ENCODE data around the gene NCOA3. TPM values are rescaled to one million over a fixed set of nuclear protein-coding genes. Genes with fewer than 3 reads are reported as not detected.

Gene NCOA3
- polyA plus RNA-seq, 3 donors = 13.5 to 21.8 (median 21.3) TPM

DNA sequence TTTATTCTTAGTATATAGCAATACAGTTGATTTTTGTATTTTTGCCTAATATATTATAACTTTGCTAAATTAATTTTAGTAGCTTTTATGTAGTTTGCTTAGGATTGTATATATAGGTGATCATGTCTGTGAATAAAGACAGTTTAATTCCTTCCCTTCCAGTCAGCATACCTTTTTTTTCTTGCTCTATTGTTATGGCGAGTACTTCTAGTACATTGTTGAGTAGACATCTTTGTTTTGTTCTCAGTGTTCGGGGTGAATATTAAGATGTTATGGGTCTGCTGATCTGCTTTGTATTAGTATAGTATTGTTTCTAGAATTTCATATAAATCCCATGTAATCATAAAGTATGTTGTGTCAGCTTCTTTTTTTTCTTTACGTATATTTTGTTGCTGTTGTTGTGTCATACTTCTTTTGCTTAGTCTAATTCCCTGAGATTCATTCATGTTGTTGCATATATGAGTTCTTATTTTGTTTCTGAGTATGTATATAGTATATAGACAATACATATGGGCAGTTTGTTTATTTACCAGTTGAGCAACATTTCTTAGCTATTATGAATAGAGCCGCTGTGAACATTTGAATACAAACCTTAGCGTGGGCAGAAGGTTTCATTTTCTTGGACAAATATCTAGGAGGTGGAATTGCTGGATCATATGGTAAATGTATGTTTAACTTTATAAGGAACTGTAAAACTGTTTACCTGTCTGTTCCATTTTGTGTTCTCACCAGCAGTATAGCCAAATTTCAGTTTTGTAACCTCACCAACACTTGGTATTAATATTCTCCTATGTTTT, 25.5 kb downstream of the NCOA3 start:
- peaks cover 83% of the 10 kb centered on the region for H3K79me2 ChIP-seq (ENCODE audit: insufficient read depth, low read length)
- TF ChIP-seq, protein P1, sequence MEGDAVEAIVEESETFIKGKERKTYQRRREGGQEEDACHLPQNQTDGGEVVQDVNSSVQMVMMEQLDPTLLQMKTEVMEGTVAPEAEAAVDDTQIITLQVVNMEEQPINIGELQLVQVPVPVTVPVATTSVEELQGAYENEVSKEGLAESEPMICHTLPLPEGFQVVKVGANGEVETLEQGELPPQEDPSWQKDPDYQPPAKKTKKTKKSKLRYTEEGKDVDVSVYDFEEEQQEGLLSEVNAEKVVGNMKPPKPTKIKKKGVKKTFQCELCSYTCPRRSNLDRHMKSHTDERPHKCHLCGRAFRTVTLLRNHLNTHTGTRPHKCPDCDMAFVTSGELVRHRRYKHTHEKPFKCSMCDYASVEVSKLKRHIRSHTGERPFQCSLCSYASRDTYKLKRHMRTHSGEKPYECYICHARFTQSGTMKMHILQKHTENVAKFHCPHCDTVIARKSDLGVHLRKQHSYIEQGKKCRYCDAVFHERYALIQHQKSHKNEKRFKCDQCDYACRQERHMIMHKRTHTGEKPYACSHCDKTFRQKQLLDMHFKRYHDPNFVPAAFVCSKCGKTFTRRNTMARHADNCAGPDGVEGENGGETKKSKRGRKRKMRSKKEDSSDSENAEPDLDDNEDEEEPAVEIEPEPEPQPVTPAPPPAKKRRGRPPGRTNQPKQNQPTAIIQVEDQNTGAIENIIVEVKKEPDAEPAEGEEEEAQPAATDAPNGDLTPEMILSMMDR (IDR thresholded peaks at IDR 0.05) = no peak
- no peak overlapping the region for H2AFZ ChIP-seq (ENCODE audit: insufficient read depth, low read depth, low read length, poor library complexity, severe bottlenecking)
- H3K27ac ChIP-seq (ENCODE audit: low read depth in 1 of 2, low read length in 2 of 2) = no peak overlapping the region
- no peak overlapping the region for H3K4me2 ChIP-seq (replicated peaks; ENCODE audit: extremely low read depth, low read length, poor library complexity, severe bottlenecking)
- peaks cover 5 to 19% (median 12%) of the 10 kb centered on the region in 7 donors for H3K9me3 Mint-ChIP-seq
- no peak overlapping the region for H3K9ac ChIP-seq (ENCODE audit: insufficient read depth, low read length, poor library complexity, severe bottlenecking)
- peaks cover 12 to 17% of the 10 kb centered on the region in 2 donors for H3K36me3 Mint-ChIP-seq
- DNase-seq = no peak
- no peak overlapping the region for H3K4me3 Mint-ChIP-seq
- no peaks in the 10 kb centered on the region for H3K27me3 ChIP-seq (ENCODE audit: control insufficient read depth in 2 of 2, insufficient read depth in 2 of 2, low read length in 2 of 2)
- no peaks in the 10 kb centered on the region for H3K36me3 ChIP-seq (replicated peaks in 1 of 2; ENCODE audit: control insufficient read depth in 1 of 2, insufficient read depth in 2 of 2, low read length in 2 of 2)
- H3K4me1 Mint-ChIP-seq = peaks cover 39% of the 10 kb centered on the region
- H3K27me3 Mint-ChIP-seq (ENCODE audit: low read depth in 3 of 3) = no peaks in the 10 kb centered on the region
- intact Hi-C loops (cut with micrococcal nuclease) = no loop called here
- H4K20me1 ChIP-seq (ENCODE audit: insufficient read depth, low read length) = peaks cover 83% of the 10 kb centered on the region
- H3K4me1 ChIP-seq (ENCODE audit: control insufficient read depth in 1 of 2, insufficient read depth in 2 of 2, low read length in 2 of 2) = peaks cover 26 to 36% of the 10 kb centered on the region in 2 donors
- peaks cover 0 to 13% of the 10 kb centered on the region in 2 donors for H3K9me3 ChIP-seq (replicated peaks in 1 of 2; ENCODE audit: control insufficient read depth in 1 of 2, insufficient read depth in 1 of 2, low read length in 2 of 2)
- peak overlapping the region in 1 of 7 donors; percentile 57 for H3K27ac Mint-ChIP-seq
- H3K4me3 ChIP-seq (replicated peaks in 1 of 3; ENCODE audit: low read depth in 2 of 3, low read length in 3 of 3) = no peak overlapping the region
- 100% methylated on average over 1 of the region's 5 CpGs for WGBS (ENCODE audit: insufficient coverage)

DNA sequence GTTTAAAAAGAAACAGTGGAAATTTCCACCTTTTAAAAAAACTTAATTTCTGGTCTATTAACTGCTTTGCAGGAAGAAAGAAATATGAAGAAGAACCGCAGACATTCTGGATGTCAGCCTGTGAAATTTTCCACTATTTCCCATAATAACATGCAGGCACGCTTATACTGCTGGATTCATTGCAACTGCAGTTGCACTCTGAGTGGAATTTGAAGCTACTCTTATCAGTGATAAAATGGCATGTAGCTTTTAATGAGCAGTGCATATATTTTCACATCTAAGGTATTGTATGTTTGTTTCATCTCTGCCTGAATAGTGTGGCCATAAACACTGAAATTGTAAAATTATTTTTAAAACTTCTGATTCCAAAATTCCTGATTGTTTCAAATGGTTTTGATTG, 28.2 kb downstream of the NCOA3 start:
- WGBS (ENCODE audit: insufficient coverage) = no CpG with 5 or more reads among the region's 2 CpGs
- peaks cover 83% of the 10 kb centered on the region for H3K79me2 ChIP-seq (ENCODE audit: insufficient read depth, low read length)
- DNase-seq = no peak
- H3K4me2 ChIP-seq (replicated peaks; ENCODE audit: extremely low read depth, low read length, poor library complexity, severe bottlenecking) = no peak overlapping the region
- H4K20me1 ChIP-seq (ENCODE audit: insufficient read depth, low read length) = peaks cover 84% of the 10 kb centered on the region
- intact Hi-C loops (cut with micrococcal nuclease) = no loop called here
- no peak overlapping the region for H3K4me3 ChIP-seq (replicated peaks in 1 of 3; ENCODE audit: low read depth in 2 of 3, low read length in 3 of 3)
- no peak overlapping the region for H3K27ac ChIP-seq (ENCODE audit: low read depth in 1 of 2, low read length in 2 of 2)
- no peaks in the 10 kb centered on the region for H3K27me3 ChIP-seq (ENCODE audit: control insufficient read depth in 2 of 2, insufficient read depth in 2 of 2, low read length in 2 of 2)
- Mint-ChIP-seq H3K4me1 (peaks cover 28% of the 10 kb centered on the region), H3K36me3 (peaks cover 10 to 12% of the 10 kb centered on the region in 2 donors), H3K27me3 (ENCODE audit: low read depth in 3 of 3) (no peaks in the 10 kb centered on the region), H3K27ac (no peak overlapping the region), H3K9me3 (peaks cover 5 to 15% (median 11%) of the 10 kb centered on the region in 7 donors), H3K4me3 (no peak overlapping the region)
- H3K9ac ChIP-seq (ENCODE audit: insufficient read depth, low read length, poor library complexity, severe bottlenecking) = no peak overlapping the region
- no peak overlapping the region for H2AFZ ChIP-seq (ENCODE audit: insufficient read depth, low read depth, low read length, poor library complexity, severe bottlenecking)
- TF ChIP-seq, protein P1 (IDR thresholded peaks at IDR 0.05) = no peak
- H3K36me3 ChIP-seq (replicated peaks in 1 of 2; ENCODE audit: control insufficient read depth in 1 of 2, insufficient read depth in 2 of 2, low read length in 2 of 2) = no peaks in the 10 kb centered on the region
- H3K4me1 ChIP-seq (ENCODE audit: control insufficient read depth in 1 of 2, insufficient read depth in 2 of 2, low read length in 2 of 2) = peaks cover 23 to 24% of the 10 kb centered on the region in 2 donors
- H3K9me3 ChIP-seq (replicated peaks in 1 of 2; ENCODE audit: control insufficient read depth in 1 of 2, insufficient read depth in 1 of 2, low read length in 2 of 2) = peaks cover 0 to 7% of the 10 kb centered on the region in 2 donors

Measured in CD14-positive monocyte (primary cell).